K562 (cell line): ENCODE data around the gene LONRF3. TPM values are rescaled to one million over a fixed set of nuclear protein-coding genes. Genes with fewer than 3 reads are reported as not detected.

Source experiments
- ATAC-seq: fragments of 200-7000 bp; cut with Tn5 transposase; 3 replicates; pipeline ENCODE4 v1.9.1; 2020; ENCODE audit warnings: moderate library complexity
- BruUV-seq: library from RNA; stranded (reverse); fragments of 400-500 nt; replicated peaks from 2 replicates; lab custom pipeline; 2021; lab: Mats Ljungman, UMichigan
- CTCF ChIA-PET: fragments of 300-600 bp; formaldehyde crosslinking; extraction: SDS; loops from one replicate; lab custom pipeline; 2021; ENCODE audit warnings: low intra/inter-chr PET ratio; lab: Yijun Ruan, JAX
- POLR2A ChIA-PET: fragments of 300-600, 350-650 bp; sonication (Branson Sonifier 250); formaldehyde crosslinking; extraction: SDS; loops from one replicate; lab custom pipeline; 2021; ENCODE audit warnings: antibody characterized with exemption, inconsistent platforms; lab: Yijun Ruan, JAX
- DNase-seq, 4 experiments: peaks; one replicate each; pipeline versions ENCODE4 v3.0.0 to v3.0.0-alpha.2; 2011 to 2018; ENCODE audit warnings: low spot score in 3 of 4, mixed read lengths in 3 of 4; ENCODE audit errors: extremely low read depth in 1 of 4
- FAIRE-seq: peaks from 2 replicates; lab custom pipeline; 2011; peaks lifted over from hg19 to GRCh38; lab: Jason Lieb, UNC
- H2AFZ ChIP-seq: 2 replicates; pipeline ENCODE4 v1.6.0; 2011; ENCODE audit warnings: low read depth, low read length, control low read depth, inconsistent platforms
- H3K27ac ChIP-seq: fragments of 200-600 bp; 3 replicates; pipeline ENCODE4 v1.8.0; 2011; ENCODE audit warnings: low read depth, mild to moderate bottlenecking, control low read depth, inconsistent platforms, low read length, moderate library complexity, mixed read lengths; ENCODE audit errors: extremely low read depth
- H3K27me3 ChIP-seq, 2 experiments: fragments of 300-600 bp in 1 of 2; 2 replicates in 1 of 2; 3 replicates in 1 of 2; pipeline versions ENCODE4 v1.6.0 to v1.8.0; 2011; ENCODE audit warnings: inconsistent platforms in 2 of 2, low read length in 2 of 2, mild to moderate bottlenecking in 1 of 2, mixed read lengths in 1 of 2, moderate library complexity in 1 of 2; ENCODE audit not compliant: control insufficient read depth in 2 of 2, insufficient read depth in 2 of 2
- H3K36me3 ChIP-seq: fragments of 300-600 bp; 3 replicates; pipeline ENCODE4 v1.8.0; 2011; ENCODE audit warnings: mild to moderate bottlenecking, low read length, inconsistent platforms; ENCODE audit not compliant: control insufficient read depth, insufficient read depth
- H3K4me1 ChIP-seq, 2 experiments: fragments of 200-600 bp in 1 of 2; replicated peaks in 1 of 2; 2 replicates in 1 of 2; 3 replicates in 1 of 2; pipeline versions ENCODE4 v1.5.1 to v1.8.0; 2011; ENCODE audit warnings: inconsistent platforms in 2 of 2, low read length in 2 of 2, mild to moderate bottlenecking in 1 of 2, mixed read lengths in 1 of 2, moderate library complexity in 1 of 2; ENCODE audit not compliant: control insufficient read depth in 2 of 2, insufficient read depth in 2 of 2
- H3K4me2 ChIP-seq: 2 replicates; pipeline ENCODE4 v1.6.1; 2011; ENCODE audit warnings: low read length, control low read depth, inconsistent platforms, mixed read lengths; ENCODE audit not compliant: insufficient read depth
- H3K4me3 ChIP-seq: fragments of 200-600 bp; sonication (generic), shearing (Covaris generic); 2 replicates; pipeline ENCODE4 v1.5.1; 2016; ENCODE audit warnings: control low read depth, inconsistent platforms
- H3K79me2 ChIP-seq: fragments of 200-600 bp; 3 replicates; pipeline ENCODE4 v1.8.0; 2011; ENCODE audit warnings: low read length, inconsistent platforms; ENCODE audit not compliant: control insufficient read depth, insufficient read depth
- H3K9ac ChIP-seq, 2 experiments: 2 replicates each; pipeline versions ENCODE4 v1.6.0 to v1.6.1; 2011; ENCODE audit warnings: low read depth in 2 of 2, low read length in 2 of 2, control low read depth in 1 of 2, inconsistent platforms in 1 of 2, mild to moderate bottlenecking in 1 of 2, mixed read lengths in 1 of 2; ENCODE audit not compliant: insufficient read depth in 1 of 2
- H3K9me1 ChIP-seq: one replicate; pipeline ENCODE4 v1.6.0; 2011; ENCODE audit warnings: inconsistent platforms, mild to moderate bottlenecking, low read length, moderate library complexity; ENCODE audit not compliant: control insufficient read depth, insufficient read depth
- H3K9me3 ChIP-seq: replicated peaks from 2 replicates; pipeline ENCODE4 v1.5.1; 2011; ENCODE audit warnings: low read depth, low read length, inconsistent platforms; ENCODE audit not compliant: control insufficient read depth, insufficient read depth
- H4K20me1 ChIP-seq: replicated peaks from 2 replicates; pipeline ENCODE4 v1.6.1; 2011; ENCODE audit warnings: low read length, inconsistent platforms, mixed read lengths; ENCODE audit not compliant: control insufficient read depth, insufficient read depth
- BHLHE40 ChIP-seq: IDR thresholded peaks from 2 replicates; pipeline ENCODE4 v1.6.1; 2011; ENCODE audit warnings: low read length, improper control_type of control experiment
- CHAMP1 ChIP-seq: fragments of 450-650 bp; IDR thresholded peaks from 2 replicates; pipeline ENCODE4 v1.6.1; 2016; ENCODE audit warnings: mild to moderate bottlenecking
- CREB3 ChIP-seq: fragments of 450-650 bp; conservative IDR thresholded peaks from 2 replicates; pipeline ENCODE4 v1.6.1; 2016; ENCODE audit warnings: missing genetic modification characterization, low read depth, mild to moderate bottlenecking, missing compliant biosample characterization, moderate library complexity
- ELK1 ChIP-seq: sonication (generic); formaldehyde crosslinking; IDR thresholded peaks from 2 replicates; pipeline ENCODE4 v1.8.1; 2022; ENCODE audit warnings: missing genetic modification reagents
- ETV1 ChIP-seq: fragments of 450-650 bp; conservative IDR thresholded peaks from 2 replicates; pipeline ENCODE4 v1.6.1; 2016; ENCODE audit warnings: missing genetic modification characterization, control low read depth, low read depth, missing compliant biosample characterization
- FOS ChIP-seq: IDR thresholded peaks from 3 replicates; pipeline ENCODE4 v1.6.1; 2011; ENCODE audit not compliant: insufficient read length; ENCODE audit errors: extremely low read depth
- GTF2F1 ChIP-seq: IDR thresholded peaks from 2 replicates; pipeline ENCODE4 v1.6.1; 2011; ENCODE audit warnings: low read depth, low read length, improper control_type of control experiment
- HDAC6 ChIP-seq: IDR thresholded peaks from 2 replicates; pipeline ENCODE4 v1.6.1; 2012; ENCODE audit warnings: low read depth, mild to moderate bottlenecking, control low read depth, inconsistent platforms, low read length, moderate library complexity
- HOXB6 ChIP-seq: fragments of 250-450 bp; sonication (Bioruptor Pico); IDR thresholded peaks from 2 replicates; pipeline ENCODE4 v1.5.1; 2022; ENCODE audit warnings: mild to moderate bottlenecking, borderline replicate concordance
- IFI16 ChIP-seq: fragments of 250-450 bp; sonication (Bioruptor Pico); IDR thresholded peaks from 2 replicates; pipeline ENCODE4 v2.1.2; 2022; ENCODE audit warnings: mild to moderate bottlenecking, inconsistent platforms
- KDM2B ChIP-seq: fragments of 250-450 bp; sonication (Bioruptor Pico); IDR thresholded peaks from 2 replicates; pipeline ENCODE4 v1.8.0; 2021; ENCODE audit warnings: mild to moderate bottlenecking, moderate library complexity
- MCM5 ChIP-seq: fragments of 450-650 bp; IDR thresholded peaks from 2 replicates; pipeline ENCODE4 v1.6.1; 2016; ENCODE audit warnings: low read depth
- RBM14 ChIP-seq: fragments of 200-400 bp; formaldehyde crosslinking; IDR thresholded peaks from 2 replicates; pipeline ENCODE4 v1.6.1; 2018; ENCODE audit warnings: low read depth, mild to moderate bottlenecking, low read length, moderate library complexity, borderline replicate concordance; ENCODE audit not compliant: insufficient read depth
- SMC3 ChIP-seq: conservative IDR thresholded peaks from 2 replicates; pipeline ENCODE4 v1.6.1; 2011; ENCODE audit warnings: low read depth, low read length, improper control_type of control experiment; ENCODE audit not compliant: insufficient read depth
- TCF3 ChIP-seq: sonication (generic); formaldehyde crosslinking; IDR thresholded peaks from 2 replicates; pipeline ENCODE4 v1.4.0; 2020; ENCODE audit warnings: mild to moderate bottlenecking, missing genetic modification reagents
- U2AF1 ChIP-seq: fragments of 200-400 bp; formaldehyde crosslinking; optimal IDR thresholded peaks from 2 replicates; pipeline ENCODE3; 2017; ENCODE audit warnings: mild to moderate bottlenecking, low read depth, low read length, moderate library complexity
- ZC3H8 ChIP-seq: fragments of 450-650 bp; IDR thresholded peaks from 2 replicates; pipeline ENCODE4 v1.6.1; 2017
- ZNF445 ChIP-seq: fragments of 250-450 bp; sonication (Bioruptor Pico); IDR thresholded peaks from 2 replicates; pipeline ENCODE4 v1.4.0; 2020; ENCODE audit warnings: low read depth, mild to moderate bottlenecking, moderate library complexity
- WGBS: fragments of 100-300 bp; shearing (Covaris generic); methylation state at CpG from one replicate; pipeline ENCODE4 v1.1.6; 2016; ENCODE audit warnings: low coverage, mixed read lengths; ENCODE audit not compliant: insufficient coverage; ENCODE audit errors: missing lambda C conversion rate; 5-methylcytosine and 5-hydroxymethylcytosine counted together
- in situ Hi-C: fragments of 300-500 bp; cut with MboI; formaldehyde crosslinking; loops from 4 replicates; pipeline ENCODE4 v1.15.0; 2018; ENCODE audit warnings: inconsistent platforms, mixed read lengths
- intact Hi-C: fragments of 100-400 bp; cut with micrococcal nuclease; formaldehyde crosslinking; loops from 2 replicates; pipeline ENCODE4 v1.14.2; 2022
- polyA plus RNA-seq, 8 experiments: library from polyadenylated mRNA; depleted of rRNA in 4 of 8; stranded (reverse) in 5 of 8; unstranded in 3 of 8; fragments of >200 nt; fragmentation: Nextera tagmentation in 2 of 8; fragmentation: Illumina TruSeq in 1 of 8; extraction: Ambion mirVana in 2 of 8; extraction: Trizol in 1 of 8; gene quantifications; 2 replicates each; pipeline versions ENCODE4 v1.2.1 to v1.2.3, GENCODE V29; 2011 to 2014; ENCODE audit warnings: inconsistent platforms in 1 of 8, missing spikeins in 1 of 8
- total RNA-seq, 7 experiments: library from RNA; depleted of rRNA in 6 of 7; stranded (reverse); fragments of >200 nt in 6 of 7; fragmentation: Illumina TruSeq in 2 of 7; extraction: Trizol in 2 of 7; gene quantifications; 2 replicates each; pipeline versions ENCODE4 v1.2.1 to v1.2.3, GENCODE V29; 2011 to 2021; ENCODE audit warnings: low replicate concordance in 1 of 7

Gene LONRF3
- total and polyA plus RNA-seq, 9 of the 15 experiments (the other 6 are each of a cell fraction or from before 2014, with no cell fraction given), result 1.3 to 22.0 (median 8.7) TPM

GRCh38 chrX:119004920-119005524 lies 30.6 kb downstream of the LONRF3 start:
- CTCF ChIA-PET, result interaction anchor here (1.8 kb wide), 1 partner anchor 62 kb away, joined by 11 read pairs; no protein-coding TSS in a partner anchor
- TF ChIP-seq ZNF445 (CRISPR knock-in tag), result no peak
- no peak for TF ChIP-seq KDM2B (CRISPR knock-in tag)
- TF ChIP-seq FOS, result no peak
- TF ChIP-seq U2AF1, result no peak
- TF ChIP-seq GTF2F1, result no peak
- TF ChIP-seq ETV1 (tag), result no peak
- TF ChIP-seq SMC3, result peak; percentile 65
- TF ChIP-seq IFI16 (CRISPR knock-in tag), result no peak
- no peak for TF ChIP-seq CREB3 (tag)
- TF ChIP-seq RBM14, result no peak
- no peak for TF ChIP-seq CHAMP1
- TF ChIP-seq ELK1 (CRISPR knock-in tag), result no peak
- no peak for TF ChIP-seq BHLHE40
- TF ChIP-seq MCM5, result no peak
- 0 out of 2 replicates have a peak, but pooled peaks have one; percentile 9 for TF ChIP-seq TCF3 (CRISPR knock-in tag)
- no peak for TF ChIP-seq HDAC6
- TF ChIP-seq ZC3H8, result no peak
- no peak for TF ChIP-seq HOXB6 (CRISPR knock-in tag)

More at GRCh38 chrX:119004920-119005524, 30.6 kb downstream of the LONRF3 start:
- no TSS peak for BruUV-seq
- no peak overlapping the region for H2AFZ ChIP-seq
- H3K79me2 ChIP-seq, result no peaks in the 10 kb centered on the region
- FAIRE-seq (peak; percentile 84), DNase-seq (peak; percentile 45 to 52 (median 47)), ATAC-seq (peak; percentile 97)
- no peak overlapping the region for H3K27ac ChIP-seq
- intact Hi-C loops (loop anchor here (1.0 to 5.0 kb wide), 2 partner anchors 62 to 159 kb away; no protein-coding TSS in a partner anchor), in situ Hi-C loops (no loop called here)
- 8% methylated on average over 4 of the region's 5 CpGs for WGBS
- no peak overlapping the region for H3K9ac ChIP-seq
- no peaks in the 10 kb centered on the region; a peak in 1 of 5 replicates for H3K4me1 ChIP-seq
- H3K4me2 ChIP-seq, result no peak overlapping the region
- H3K9me1 ChIP-seq, result no peaks in the 10 kb centered on the region
- H3K27me3 ChIP-seq, result no peaks in the 10 kb centered on the region
- H3K9me3 ChIP-seq, result no peaks in the 10 kb centered on the region
- H4K20me1 ChIP-seq, result no peaks in the 10 kb centered on the region
- no peak overlapping the region for H3K4me3 ChIP-seq
- H3K36me3 ChIP-seq, result peaks cover 28% of the 10 kb centered on the region; the same call in 2 of the 3 replicates
- POLR2A ChIA-PET, result no interaction called here
